Trophoblast cell (in vitro differentiated cells and primary cell): ENCODE results near the gene POU5F1.

Experiments
- DNase-seq, 2 donors: peaks; one replicate each; pipeline ENCODE4 v3.0.0-alpha.2; 2016
- H2AFZ ChIP-seq: 2 replicates; pipeline ENCODE4 v1.6.1; 2013; ENCODE audit warnings: low read length, moderate library complexity, mild to moderate bottlenecking; ENCODE audit not compliant: insufficient read depth, poor library complexity
- H2AK5ac ChIP-seq: 2 replicates; pipeline ENCODE4 v1.6.1; 2013; ENCODE audit warnings: mild to moderate bottlenecking, low read length
- H2BK120ac ChIP-seq: 2 replicates; pipeline ENCODE4 v1.6.1; 2013; ENCODE audit warnings: low read length, mild to moderate bottlenecking, moderate library complexity; ENCODE audit not compliant: insufficient read depth, poor library complexity
- H2BK12ac ChIP-seq: 2 replicates; pipeline ENCODE4 v1.6.1; 2013; ENCODE audit warnings: mild to moderate bottlenecking, low read length, moderate library complexity
- H2BK5ac ChIP-seq: 2 replicates; pipeline ENCODE4 v1.6.1; 2013; ENCODE audit warnings: low read length, low read depth, moderate library complexity, mild to moderate bottlenecking; ENCODE audit not compliant: poor library complexity
- H3K14ac ChIP-seq: 2 replicates; pipeline ENCODE4 v1.6.1; 2013; ENCODE audit warnings: mild to moderate bottlenecking, low read length
- H3K18ac ChIP-seq: 2 replicates; pipeline ENCODE4 v1.6.1; 2013; ENCODE audit warnings: mild to moderate bottlenecking, low read length
- H3K23ac ChIP-seq: 2 replicates; pipeline ENCODE4 v1.6.1; 2013; ENCODE audit warnings: low read length
- H3K27ac ChIP-seq: 2 replicates; pipeline ENCODE4 v1.5.1; 2013; ENCODE audit warnings: low read depth, mild to moderate bottlenecking, inconsistent platforms, low read length, moderate library complexity
- H3K27me3 ChIP-seq: 2 replicates; pipeline ENCODE4 v1.6.1; 2013; ENCODE audit warnings: inconsistent platforms, mild to moderate bottlenecking, low read length, moderate library complexity; ENCODE audit not compliant: insufficient read depth
- H3K36me3 ChIP-seq, 2 experiments: 1 replicate in 1 of 2; 2 replicates in 1 of 2; pipeline ENCODE4 v1.6.1; 2013; ENCODE audit warnings: low read length in 2 of 2, mild to moderate bottlenecking in 2 of 2, moderate library complexity in 1 of 2; ENCODE audit not compliant: insufficient read depth in 2 of 2, control insufficient read depth in 1 of 2
- H3K4ac ChIP-seq: 2 replicates; pipeline ENCODE4 v1.6.1; 2013; ENCODE audit warnings: low read depth, mild to moderate bottlenecking, low read length, moderate library complexity
- H3K4me1 ChIP-seq, 2 experiments: 1 replicate in 1 of 2; 2 replicates in 1 of 2; pipeline ENCODE4 v1.6.1; 2013; ENCODE audit warnings: low read length in 2 of 2, mild to moderate bottlenecking in 2 of 2, moderate library complexity in 1 of 2; ENCODE audit not compliant: insufficient read depth in 2 of 2, control insufficient read depth in 1 of 2
- H3K4me2 ChIP-seq: 2 replicates; pipeline ENCODE4 v1.6.1; 2013; ENCODE audit warnings: inconsistent platforms, mild to moderate bottlenecking, low read length, moderate library complexity
- H3K4me3 ChIP-seq: 2 replicates; pipeline ENCODE4 v1.5.1; 2013; ENCODE audit warnings: mild to moderate bottlenecking, low read depth, low read length, inconsistent platforms
- H3K79me1 ChIP-seq: one replicate; pipeline ENCODE4 v1.6.1; 2013; ENCODE audit warnings: low read length
- H3K79me2 ChIP-seq: 2 replicates; pipeline ENCODE4 v1.6.1; 2013; ENCODE audit warnings: low read length, mild to moderate bottlenecking; ENCODE audit not compliant: control insufficient read depth, insufficient read depth, poor library complexity
- H3K9ac ChIP-seq: 2 replicates; pipeline ENCODE4 v1.6.1; 2013; ENCODE audit warnings: mild to moderate bottlenecking, low read length
- H3K9me3 ChIP-seq: 2 replicates; pipeline ENCODE4 v1.6.1; 2013; ENCODE audit warnings: low read depth, mild to moderate bottlenecking, control low read depth, inconsistent platforms, low read length; ENCODE audit not compliant: insufficient read depth
- H4K12ac ChIP-seq: 2 replicates; pipeline ENCODE4 v1.6.1; 2013; ENCODE audit warnings: low read depth, mild to moderate bottlenecking, low read length, moderate library complexity
- H4K8ac ChIP-seq: 2 replicates; pipeline ENCODE4 v1.6.1; 2013; ENCODE audit warnings: low read depth, mild to moderate bottlenecking, low read length, moderate library complexity
- H4K91ac ChIP-seq: one replicate; pipeline ENCODE4 v1.6.1; 2013; ENCODE audit warnings: low read depth, mild to moderate bottlenecking, low read length, moderate library complexity
- WGBS: extraction: QIAGEN DNeasy Blood & Tissue Kit; methylation state at CpG from one replicate; pipeline ENCODE4 v1.1.7; 2013; ENCODE audit warnings: missing lambda C conversion rate; ENCODE audit not compliant: insufficient read length, insufficient coverage; ENCODE audit errors: extremely low coverage; 5-methylcytosine and 5-hydroxymethylcytosine counted together

The POU5F1 gene

DNA sequence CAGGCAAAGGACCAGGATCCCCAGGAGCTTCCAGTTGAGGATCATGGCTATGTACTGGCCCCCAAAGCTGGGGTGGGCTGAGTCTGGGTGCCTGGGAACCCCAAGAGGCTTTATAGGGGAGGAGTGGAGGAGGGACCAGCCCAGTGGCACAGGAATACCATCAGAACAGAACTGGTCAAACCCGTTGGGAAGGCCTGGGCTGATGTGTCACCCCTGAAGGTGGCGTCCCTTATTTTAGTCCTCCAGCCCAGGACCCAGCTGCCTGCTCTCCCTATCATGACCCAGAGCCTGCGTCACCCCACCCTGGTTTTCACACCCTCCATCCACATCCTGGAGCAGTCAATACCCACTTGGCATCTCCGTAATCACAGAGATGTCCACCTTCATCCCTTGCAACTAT, 31.5 kb downstream of the POU5F1 start, which contains the start of gene PSORS1C2:
PSORS1C2 (minus strand) TSS at position 85 of the 400 bp plus-strand sequence; CDS start at position 45, 40 bp downstream.
- no peak within 1 kb of the TSS for H3K27ac ChIP-seq
- H2AK5ac ChIP-seq: no peak within 1 kb of the TSS
- peak within 1 kb of the TSS; percentile 45 for H2AFZ ChIP-seq
- no peak within 1 kb of the TSS for H3K4me3 ChIP-seq
- no peak within 1 kb of the TSS for H2BK5ac ChIP-seq
- H2BK120ac ChIP-seq: no peak within 1 kb of the TSS
- no peak within 1 kb of the TSS for H3K23ac ChIP-seq
- H4K12ac ChIP-seq: no peak within 1 kb of the TSS
- no peak within 1 kb of the TSS for H4K91ac ChIP-seq
- no peak within 1 kb of the TSS for H2BK12ac ChIP-seq
- no peak within 1 kb of the TSS for H3K4me2 ChIP-seq
- no peak for DNase-seq
- H3K4me1 ChIP-seq: peaks cover 4 to 7% of the 10 kb centered on the region in 2 experiments
- H3K36me3 ChIP-seq: peaks cover 7 to 8% of the 10 kb centered on the region in 2 experiments
- H4K8ac ChIP-seq: no peak within 1 kb of the TSS
- no peaks in the 10 kb centered on the region for H3K79me2 ChIP-seq
- WGBS: no CpG with 5 or more reads among the region's 4 CpGs
- H3K9ac ChIP-seq: no peak within 1 kb of the TSS
- H3K79me1 ChIP-seq: no peaks in the 10 kb centered on the region
- H3K18ac ChIP-seq: no peak within 1 kb of the TSS
- H3K14ac ChIP-seq: no peak within 1 kb of the TSS
- no peaks in the 10 kb centered on the region for H3K27me3 ChIP-seq
- H3K4ac ChIP-seq: no peak within 1 kb of the TSS
- no peaks in the 10 kb centered on the region for H3K9me3 ChIP-seq

DNA sequence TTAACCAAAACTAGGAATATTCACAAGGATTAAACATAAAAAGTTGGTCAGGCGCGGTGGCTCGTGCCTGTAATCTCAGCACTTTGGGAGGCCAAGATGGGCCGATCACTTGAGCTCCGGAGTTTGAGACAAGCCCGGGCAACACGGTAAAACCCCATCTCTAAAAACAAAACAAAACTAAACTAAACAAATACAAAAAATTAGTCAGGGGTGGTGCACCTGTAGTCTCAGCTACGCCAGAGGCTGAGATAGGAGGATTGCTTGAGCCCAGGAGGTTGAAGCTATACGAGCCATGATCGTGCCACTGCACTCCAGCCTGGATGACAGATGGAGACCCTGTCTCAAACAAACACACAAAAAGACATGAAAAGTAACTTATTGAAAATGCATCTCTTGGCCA, 34.8 kb downstream of the POU5F1 start:
- no CpG with 5 or more reads among the region's 10 CpGs for WGBS
- H2BK5ac ChIP-seq: no peak overlapping the region
- no peak overlapping the region for H4K12ac ChIP-seq
- H3K4ac ChIP-seq: no peak overlapping the region
- no peaks in the 10 kb centered on the region for H3K79me2 ChIP-seq
- DNase-seq: no peak
- no peaks in the 10 kb centered on the region for H3K27me3 ChIP-seq
- H3K4me2 ChIP-seq: no peak overlapping the region
- H2AK5ac ChIP-seq: no peak overlapping the region
- H3K27ac ChIP-seq: no peak overlapping the region
- H2BK120ac ChIP-seq: no peak overlapping the region
- no peaks in the 10 kb centered on the region for H3K79me1 ChIP-seq
- H2BK12ac ChIP-seq: no peak overlapping the region
- H3K4me1 ChIP-seq: peaks cover 4 to 7% of the 10 kb centered on the region in 2 experiments
- no peak overlapping the region for H2AFZ ChIP-seq
- H3K36me3 ChIP-seq: no peaks in the 10 kb centered on the region
- no peak overlapping the region for H4K8ac ChIP-seq
- no peak overlapping the region for H3K23ac ChIP-seq
- no peak overlapping the region for H4K91ac ChIP-seq
- no peak overlapping the region for H3K18ac ChIP-seq
- H3K9ac ChIP-seq: no peak overlapping the region
- H3K4me3 ChIP-seq: no peak overlapping the region
- H3K9me3 ChIP-seq: no peaks in the 10 kb centered on the region
- no peak overlapping the region for H3K14ac ChIP-seq

DNA sequence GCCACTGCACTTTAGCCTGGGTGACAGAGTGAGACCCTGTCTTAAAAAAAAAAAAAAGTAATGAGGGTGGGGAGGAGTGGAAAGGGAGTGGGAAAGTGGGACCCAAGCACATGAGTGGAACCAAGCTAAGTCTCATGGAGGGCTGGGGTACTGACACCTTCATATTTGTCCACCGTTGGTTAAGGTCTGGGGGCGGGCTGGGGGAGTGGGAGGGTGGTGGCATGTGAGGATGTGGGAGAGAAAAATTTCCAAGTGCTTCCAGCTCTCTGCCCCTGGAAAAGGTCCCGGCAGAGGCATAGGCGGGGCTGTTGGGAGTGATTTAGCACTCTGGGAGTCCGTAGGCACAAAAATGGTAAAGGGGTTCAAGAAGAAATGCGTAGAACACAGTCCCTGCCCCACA, 37.7 kb downstream of the POU5F1 start:
- no peak overlapping the region for H3K4me2 ChIP-seq
- no CpG with 5 or more reads among the region's 6 CpGs for WGBS
- H3K79me1 ChIP-seq: no peaks in the 10 kb centered on the region
- no peak overlapping the region for H4K8ac ChIP-seq
- H3K18ac ChIP-seq: no peak overlapping the region
- no peak for DNase-seq
- H4K91ac ChIP-seq: no peak overlapping the region
- no peak overlapping the region for H3K4ac ChIP-seq
- no peaks in the 10 kb centered on the region for H3K4me1 ChIP-seq
- no peak overlapping the region for H3K23ac ChIP-seq
- H2BK5ac ChIP-seq: no peak overlapping the region
- no peak overlapping the region for H3K14ac ChIP-seq
- no peak overlapping the region for H2BK12ac ChIP-seq
- H4K12ac ChIP-seq: no peak overlapping the region
- H2BK120ac ChIP-seq: no peak overlapping the region
- H2AK5ac ChIP-seq: no peak overlapping the region
- no peaks in the 10 kb centered on the region for H3K36me3 ChIP-seq
- no peak overlapping the region for H3K4me3 ChIP-seq
- H3K27ac ChIP-seq: no peak overlapping the region
- H3K9me3 ChIP-seq: no peaks in the 10 kb centered on the region
- H3K9ac ChIP-seq: no peak overlapping the region
- H2AFZ ChIP-seq: no peak overlapping the region
- no peaks in the 10 kb centered on the region for H3K79me2 ChIP-seq
- H3K27me3 ChIP-seq: no peaks in the 10 kb centered on the region

DNA sequence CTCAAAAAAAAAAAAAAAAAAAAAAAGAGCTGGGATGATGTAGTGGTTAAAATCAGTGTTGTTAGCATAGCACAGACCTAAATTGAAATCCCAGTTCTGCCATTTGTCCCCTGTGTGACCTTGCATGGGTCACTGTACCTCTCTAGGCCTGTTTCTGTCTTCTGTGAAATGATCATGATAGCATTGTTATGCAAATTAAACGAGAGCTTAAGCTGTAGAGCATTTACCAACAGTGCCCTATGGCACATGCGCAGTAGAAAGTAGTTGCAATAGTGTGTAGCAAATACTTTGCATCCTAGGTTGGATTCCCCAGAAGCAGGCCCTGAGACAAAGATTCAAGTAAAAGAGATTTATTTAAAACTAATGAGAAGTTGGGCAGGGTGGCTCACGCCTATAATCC, 38.9 kb downstream of the POU5F1 start:
- no peak for DNase-seq

More for the DNA sequence above, 38.9 kb downstream of the POU5F1 start:
- no peak overlapping the region for H2BK5ac ChIP-seq
- no peak overlapping the region for H3K18ac ChIP-seq
- H3K27me3 ChIP-seq: no peaks in the 10 kb centered on the region
- H4K8ac ChIP-seq: no peak overlapping the region
- no peak overlapping the region for H2AK5ac ChIP-seq
- no peak overlapping the region for H2BK120ac ChIP-seq
- H3K4me1 ChIP-seq: no peaks in the 10 kb centered on the region
- no peaks in the 10 kb centered on the region for H3K79me1 ChIP-seq
- no CpG with 5 or more reads among the region's 3 CpGs for WGBS
- H3K9ac ChIP-seq: no peak overlapping the region
- H3K4me3 ChIP-seq: no peak overlapping the region
- no peak overlapping the region for H2AFZ ChIP-seq
- H3K36me3 ChIP-seq: no peaks in the 10 kb centered on the region
- no peak overlapping the region for H3K4me2 ChIP-seq
- H4K91ac ChIP-seq: no peak overlapping the region
- no peaks in the 10 kb centered on the region for H3K79me2 ChIP-seq
- H3K23ac ChIP-seq: no peak overlapping the region
- no peaks in the 10 kb centered on the region for H3K9me3 ChIP-seq
- no peak overlapping the region for H3K14ac ChIP-seq
- no peak overlapping the region for H3K27ac ChIP-seq
- H4K12ac ChIP-seq: no peak overlapping the region
- H3K4ac ChIP-seq: no peak overlapping the region
- no peak overlapping the region for H2BK12ac ChIP-seq
